HepG2 (cell line): Measurements from ENCODE around the gene TNNT1. TPM values are rescaled to one million over a fixed set of nuclear protein-coding genes. Genes with fewer than 3 reads are reported as not detected.

Experiments
- BHLHE40 ChIP-seq: IDR thresholded peaks from 2 replicates; pipeline ENCODE4 v1.6.1; 2011; ENCODE audit warnings: low read length, improper control_type of control experiment
- DNMT3B ChIP-seq: conservative IDR thresholded peaks from 2 replicates; pipeline ENCODE4 v1.6.1; 2016; ENCODE audit warnings: missing biosample characterization, control low read depth
- FOXA1 ChIP-seq, 2 experiments: fragments of 450-650 bp in 1 of 2; sonication (generic) in 1 of 2; formaldehyde crosslinking in 1 of 2; IDR thresholded peaks; 2 replicates each; pipeline versions ENCODE4 v1.4.0 to v1.6.1; 2016 to 2020; ENCODE audit warnings: missing genetic modification reagents in 1 of 2
- HOMEZ ChIP-seq: IDR thresholded peaks from 2 replicates; pipeline ENCODE4 v1.6.1; 2016; ENCODE audit warnings: low read depth
- ISL2 ChIP-seq: sonication (generic); formaldehyde crosslinking; IDR thresholded peaks from 2 replicates; pipeline ENCODE4 v1.5.0; 2020; ENCODE audit warnings: missing genetic modification reagents
- MIER2 ChIP-seq: IDR thresholded peaks from 2 replicates; pipeline ENCODE4 v1.6.1; 2016; ENCODE audit warnings: missing biosample characterization, missing genetic modification reagents
- MNT ChIP-seq: fragments of 450-650 bp; IDR thresholded peaks from 2 replicates; pipeline ENCODE4 v1.6.1; 2016
- MYC ChIP-seq: sonication (generic); formaldehyde crosslinking; IDR thresholded peaks from 2 replicates; pipeline ENCODE4 v1.9.0; 2021; ENCODE audit warnings: missing genetic modification reagents, borderline replicate concordance
- NR0B2 ChIP-seq: sonication (generic); formaldehyde crosslinking; IDR thresholded peaks from 2 replicates; pipeline ENCODE4 v1.4.0; 2020; ENCODE audit warnings: mild to moderate bottlenecking, missing genetic modification reagents
- TGIF2 ChIP-seq: IDR thresholded peaks from 2 replicates; pipeline ENCODE4 v1.6.1; 2016; ENCODE audit warnings: control low read depth, missing compliant biosample characterization
- TSC22D2 ChIP-seq: sonication (generic); formaldehyde crosslinking; IDR thresholded peaks from 2 replicates; pipeline ENCODE4 v1.5.1; 2020; ENCODE audit warnings: missing genetic modification reagents, mild to moderate bottlenecking, borderline replicate concordance
- YEATS2 ChIP-seq: sonication (generic); formaldehyde crosslinking; IDR thresholded peaks from 2 replicates; pipeline ENCODE4 v1.4.0; 2020; ENCODE audit warnings: missing genetic modification reagents, borderline replicate concordance
- YEATS4 ChIP-seq: sonication (generic); formaldehyde crosslinking; IDR thresholded peaks from 2 replicates; pipeline ENCODE4 v1.4.0; 2020; ENCODE audit warnings: missing genetic modification reagents, borderline replicate concordance
- ZBTB14 ChIP-seq: sonication (generic); formaldehyde crosslinking; IDR thresholded peaks from 2 replicates; pipeline ENCODE4 v1.4.0; 2020; ENCODE audit warnings: missing genetic modification reagents
- ZNF333 ChIP-seq: sonication (generic); formaldehyde crosslinking; IDR thresholded peaks from 2 replicates; pipeline ENCODE4 v1.4.0; 2020; ENCODE audit warnings: mild to moderate bottlenecking, missing genetic modification reagents, borderline replicate concordance
- ZNF335 ChIP-seq: sonication (generic); formaldehyde crosslinking; IDR thresholded peaks from 2 replicates; pipeline ENCODE4 v1.4.0; 2020; ENCODE audit warnings: missing genetic modification reagents
- ZNF414 ChIP-seq: sonication (generic); formaldehyde crosslinking; IDR thresholded peaks from 2 replicates; pipeline ENCODE4 v1.5.0; 2020; ENCODE audit warnings: missing genetic modification reagents
- ZNF430 ChIP-seq: sonication (generic); formaldehyde crosslinking; IDR thresholded peaks from 2 replicates; pipeline ENCODE4 v1.9.0; 2021; ENCODE audit warnings: mild to moderate bottlenecking, missing genetic modification reagents
- ZNF501 ChIP-seq: sonication (generic); formaldehyde crosslinking; IDR thresholded peaks from 2 replicates; pipeline ENCODE4 v1.5.1; 2020; ENCODE audit warnings: mild to moderate bottlenecking, moderate library complexity, missing genetic modification reagents
- ZNF615 ChIP-seq: sonication (generic); formaldehyde crosslinking; IDR thresholded peaks from 2 replicates; pipeline ENCODE4 v1.5.0; 2020; ENCODE audit warnings: mild to moderate bottlenecking, missing genetic modification reagents, borderline replicate concordance
- ZSCAN20 ChIP-seq: sonication (generic); formaldehyde crosslinking; IDR thresholded peaks from 2 replicates; pipeline ENCODE4 v1.4.0; 2020; ENCODE audit warnings: missing genetic modification reagents, mild to moderate bottlenecking, borderline replicate concordance
- polyA plus RNA-seq, 8 experiments: library from polyadenylated mRNA; depleted of rRNA in 3 of 8; stranded (reverse) in 7 of 8; unstranded in 1 of 8; fragments of >200 nt; fragmentation: Illumina TruSeq in 4 of 8; extraction: Trizol in 4 of 8; gene quantifications; 2 replicates each; pipeline versions ENCODE4 v1.2.1 to v1.2.3, GENCODE V29; 2011 to 2016; ENCODE audit warnings: low read depth in 4 of 8, missing spikeins in 1 of 8, mixed read lengths in 1 of 8; ENCODE audit not compliant: insufficient read depth in 1 of 8
- total RNA-seq, 5 experiments: library from RNA; depleted of rRNA; stranded (reverse); fragments of >200 nt; fragmentation: Illumina TruSeq; extraction: Trizol; gene quantifications; 2 replicates each; pipeline ENCODE4 v1.2.3, GENCODE V29; 2016; ENCODE audit warnings: low read depth in 1 of 5
- TF ChIP-seq, protein P1 (sequence below): sonication (generic); formaldehyde crosslinking; IDR thresholded peaks from 2 replicates; pipeline ENCODE4 v1.9.0; 2021; ENCODE audit warnings: missing genetic modification reagents, borderline replicate concordance

TNNT1 gene
- total and polyA plus RNA-seq, 2 of the 13 experiments (the other 11 are each of a cell fraction or from before 2014, with no cell fraction given), result 1.3 to 2.4 TPM

- peak; percentile 93 for TF ChIP-seq MIER2
- 0 out of 2 replicates have a peak, but pooled peaks have one; percentile 36 for TF ChIP-seq ZNF333 (CRISPR knock-in tag)
- no peak for TF ChIP-seq ZNF335 (CRISPR knock-in tag)
- peak; percentile 73; the same call in 1 of the 2 replicates for TF ChIP-seq ZNF414 (CRISPR knock-in tag)
- no peak for TF ChIP-seq ZNF615 (CRISPR knock-in tag)
- TF ChIP-seq DNMT3B (CRISPR knock-in tag), result no peak
- no peak for TF ChIP-seq HOMEZ
- TF ChIP-seq ZSCAN20 (CRISPR knock-in tag), result no peak
- no peak for TF ChIP-seq YEATS2 (CRISPR knock-in tag)
- TF ChIP-seq ZNF501 (CRISPR knock-in tag), result peak; percentile 14; the same call in 1 of the 2 replicates
- no peak for TF ChIP-seq ZBTB14 (CRISPR knock-in tag)
- peak; percentile 61; the same call in 1 of the 2 replicates for TF ChIP-seq TGIF2
- peak; percentile 88; the same call in 1 of the 2 replicates for TF ChIP-seq NR0B2 (CRISPR knock-in tag)
- TF ChIP-seq MYC, result peak; percentile 54; the same call in 1 of the 2 replicates
- peak; percentile 28; the same call in 1 of the 2 replicates for TF ChIP-seq ZNF430
- peak; percentile 70 for TF ChIP-seq MNT
- TF ChIP-seq, protein P1, sequence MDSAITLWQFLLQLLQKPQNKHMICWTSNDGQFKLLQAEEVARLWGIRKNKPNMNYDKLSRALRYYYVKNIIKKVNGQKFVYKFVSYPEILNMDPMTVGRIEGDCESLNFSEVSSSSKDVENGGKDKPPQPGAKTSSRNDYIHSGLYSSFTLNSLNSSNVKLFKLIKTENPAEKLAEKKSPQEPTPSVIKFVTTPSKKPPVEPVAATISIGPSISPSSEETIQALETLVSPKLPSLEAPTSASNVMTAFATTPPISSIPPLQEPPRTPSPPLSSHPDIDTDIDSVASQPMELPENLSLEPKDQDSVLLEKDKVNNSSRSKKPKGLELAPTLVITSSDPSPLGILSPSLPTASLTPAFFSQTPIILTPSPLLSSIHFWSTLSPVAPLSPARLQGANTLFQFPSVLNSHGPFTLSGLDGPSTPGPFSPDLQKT (CRISPR knock-in tag), result no peak
- no peak for TF ChIP-seq ISL2
- TF ChIP-seq BHLHE40, result peak; percentile 84
- TF ChIP-seq TSC22D2 (CRISPR knock-in tag), result peak; percentile 48; the same call in 1 of the 2 replicates
- TF ChIP-seq FOXA1 (IDR thresholded peaks at IDR 0.05), result no peak
- TF ChIP-seq FOXA1 (CRISPR knock-in tag; IDR thresholded peaks at IDR 0.05), result no peak
- peak; percentile 22; the same call in 1 of the 2 replicates for TF ChIP-seq YEATS4
These were observed 30.8 kb upstream of the TNNT1 start, which contains the start of gene SYT5 (continued) for GRCh38 chr19:55179606-55180484.
